HEK293 (cell line): ENCODE measurements around the gene SRSF9.

Source experiments
- BCL11A ChIP-seq: fragments of 450-650 bp; formaldehyde crosslinking; IDR thresholded peaks from 2 replicates; pipeline ENCODE4 v1.5.1; 2016; ENCODE audit warnings: low read depth, missing biosample characterization, missing genetic modification characterization
- GLI4 ChIP-seq: fragments of 450-650 bp; formaldehyde crosslinking; IDR thresholded peaks from 2 replicates; pipeline ENCODE4 v1.5.1; 2016; ENCODE audit warnings: missing biosample characterization, missing genetic modification characterization
- IKZF3 ChIP-seq: fragments of 450-650 bp; IDR thresholded peaks from 2 replicates; pipeline ENCODE4 v1.5.0; 2018; ENCODE audit warnings: missing biosample characterization, mild to moderate bottlenecking, missing genetic modification characterization, moderate library complexity
- KLF7 ChIP-seq: fragments of 450-650 bp; formaldehyde crosslinking; IDR thresholded peaks from 2 replicates; pipeline ENCODE4 v1.5.1; 2016; ENCODE audit warnings: missing biosample characterization, missing genetic modification characterization, borderline replicate concordance
- MYNN ChIP-seq: fragments of 450-650 bp; formaldehyde crosslinking; IDR thresholded peaks from 2 replicates; pipeline ENCODE4 v1.5.1; 2016; ENCODE audit warnings: missing biosample characterization, missing genetic modification characterization, borderline replicate concordance
- RBAK ChIP-seq: fragments of 450-650 bp; formaldehyde crosslinking; IDR thresholded peaks from 2 replicates; pipeline ENCODE4 v1.5.1; 2016; ENCODE audit warnings: missing biosample characterization, missing genetic modification characterization
- SP2 ChIP-seq: fragments of 450-650 bp; formaldehyde crosslinking; IDR thresholded peaks from 2 replicates; pipeline ENCODE4 v1.5.1; 2016; ENCODE audit warnings: missing biosample characterization, missing genetic modification characterization
- SP3 ChIP-seq: fragments of 450-650 bp; formaldehyde crosslinking; IDR thresholded peaks from 2 replicates; pipeline ENCODE4 v1.5.1; 2016; ENCODE audit warnings: missing biosample characterization, missing genetic modification characterization
- TCF7L2 ChIP-seq: IDR thresholded peaks from 2 replicates; pipeline ENCODE4 v1.6.1; 2011; ENCODE audit warnings: low read depth, mild to moderate bottlenecking, inconsistent platforms, low read length, moderate library complexity, borderline replicate concordance
- YY2 ChIP-seq: fragments of 450-650 bp; formaldehyde crosslinking; IDR thresholded peaks from 2 replicates; pipeline ENCODE4 v1.5.1; 2016; ENCODE audit warnings: missing biosample characterization, missing genetic modification characterization
- ZBTB20 ChIP-seq: fragments of 450-650 bp; formaldehyde crosslinking; IDR thresholded peaks from 2 replicates; pipeline ENCODE4 v1.5.1; 2016; ENCODE audit warnings: missing biosample characterization, missing genetic modification characterization
- ZNF121 ChIP-seq: fragments of 450-650 bp; formaldehyde crosslinking; IDR thresholded peaks from 2 replicates; pipeline ENCODE4 v1.5.1; 2016; ENCODE audit warnings: missing biosample characterization, missing genetic modification characterization
- ZNF132 ChIP-seq: fragments of 450-650 bp; formaldehyde crosslinking; IDR thresholded peaks from 2 replicates; pipeline ENCODE4 v1.5.1; 2017; ENCODE audit warnings: missing biosample characterization, missing genetic modification characterization, borderline replicate concordance
- ZNF146 ChIP-seq: fragments of 450-650 bp; formaldehyde crosslinking; IDR thresholded peaks from 2 replicates; pipeline ENCODE4 v1.5.1; 2016; ENCODE audit warnings: missing biosample characterization, missing genetic modification characterization
- ZNF155 ChIP-seq: fragments of 450-650 bp; formaldehyde crosslinking; IDR thresholded peaks from 2 replicates; pipeline ENCODE4 v1.5.1; 2016; ENCODE audit warnings: missing biosample characterization, missing genetic modification characterization
- ZNF169 ChIP-seq: fragments of 450-650 bp; formaldehyde crosslinking; IDR thresholded peaks from 2 replicates; pipeline ENCODE4 v1.5.1; 2016; ENCODE audit warnings: missing biosample characterization, missing genetic modification characterization
- ZNF292 ChIP-seq: fragments of 450-650 bp; formaldehyde crosslinking; IDR thresholded peaks from 2 replicates; pipeline ENCODE4 v1.5.1; 2016; ENCODE audit warnings: low read depth, missing biosample characterization, missing genetic modification characterization, borderline replicate concordance
- ZNF501 ChIP-seq: fragments of 450-650 bp; formaldehyde crosslinking; IDR thresholded peaks from 2 replicates; pipeline ENCODE4 v1.5.1; 2016; ENCODE audit warnings: missing biosample characterization, missing genetic modification characterization
- ZNF555 ChIP-seq: fragments of 450-650 bp; formaldehyde crosslinking; conservative IDR thresholded peaks from 2 replicates; pipeline ENCODE4 v1.5.1; 2017; ENCODE audit warnings: missing biosample characterization, mild to moderate bottlenecking, missing genetic modification characterization, inconsistent platforms
- ZNF558 ChIP-seq: fragments of 450-650 bp; formaldehyde crosslinking; IDR thresholded peaks from 2 replicates; pipeline ENCODE4 v1.5.1; 2016; ENCODE audit warnings: missing biosample characterization, missing genetic modification characterization
- ZNF560 ChIP-seq: fragments of 450-650 bp; formaldehyde crosslinking; IDR thresholded peaks from 2 replicates; pipeline ENCODE4 v1.5.1; 2017; ENCODE audit warnings: missing biosample characterization, missing genetic modification characterization, borderline replicate concordance
- ZNF626 ChIP-seq: fragments of 450-650 bp; sonication (Bioruptor Pico); formaldehyde crosslinking; IDR thresholded peaks from 2 replicates; pipeline ENCODE4 v1.5.1; 2018; ENCODE audit warnings: missing biosample characterization, missing genetic modification characterization, inconsistent platforms
- ZNF660 ChIP-seq: fragments of 450-650 bp; IDR thresholded peaks from 2 replicates; pipeline ENCODE4 v1.5.1; 2018; ENCODE audit warnings: missing biosample characterization, mild to moderate bottlenecking, missing genetic modification characterization
- ZNF670 ChIP-seq: fragments of 450-650 bp; formaldehyde crosslinking; IDR thresholded peaks from 2 replicates; pipeline ENCODE4 v1.5.1; 2016; ENCODE audit warnings: missing biosample characterization, missing genetic modification characterization, low read depth
- ZSCAN30 ChIP-seq: fragments of 450-650 bp; IDR thresholded peaks from 2 replicates; pipeline ENCODE4 v1.5.1; 2018; ENCODE audit warnings: missing biosample characterization, mild to moderate bottlenecking, missing genetic modification characterization, moderate library complexity
- TF ChIP-seq, protein P1 (sequence below): fragments of 450-650 bp; formaldehyde crosslinking; IDR thresholded peaks from 2 replicates; pipeline ENCODE4 v1.5.1; 2016; ENCODE audit warnings: missing biosample characterization, missing genetic modification characterization
- TF ChIP-seq, protein P2 (sequence below): fragments of 450-650 bp; formaldehyde crosslinking; IDR thresholded peaks from 2 replicates; pipeline ENCODE4 v1.5.0; 2017; ENCODE audit warnings: missing biosample characterization, missing genetic modification characterization, borderline replicate concordance
- TF ChIP-seq, protein P3 (sequence below): fragments of 450-650 bp; formaldehyde crosslinking; IDR thresholded peaks from 2 replicates; pipeline ENCODE4 v1.5.1; 2016; ENCODE audit warnings: missing biosample characterization, missing genetic modification characterization, borderline replicate concordance
- TF ChIP-seq, protein P4 (sequence below): IDR thresholded peaks from 2 replicates; pipeline ENCODE4 v1.6.1; 2011; ENCODE audit warnings: mild to moderate bottlenecking, low read depth, low read length, borderline replicate concordance

Gene SRSF9

DNA sequence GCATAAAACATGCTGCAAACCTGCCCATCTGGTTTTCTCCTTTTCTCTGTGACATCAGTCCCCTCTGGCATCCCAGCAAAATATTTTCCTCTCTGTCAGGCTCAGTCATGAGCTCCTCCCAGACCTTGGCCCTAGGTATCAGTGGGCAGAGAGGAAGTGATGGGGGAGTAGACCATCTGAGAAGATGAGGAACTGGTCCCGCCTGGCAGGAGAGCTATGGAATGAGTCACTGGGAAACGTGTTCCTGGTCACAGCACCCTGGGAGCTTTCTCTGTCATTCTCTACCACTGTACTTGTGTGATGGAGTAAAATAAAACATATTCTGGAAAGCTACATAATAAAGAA lies 5.0 kb upstream of the SRSF9 start (continued):
- TF ChIP-seq ZBTB20 (peak; percentile 23; the same call in 1 of the 2 replicates), ZNF132 (tag by site-specific recombination) (no peak), IKZF3 (tag by site-specific recombination) (0 out of 2 replicates have a peak, but pooled peaks have one; percentile 36), MYNN (no peak), KLF7 (tag by site-specific recombination) (no peak), ZNF169 (tag by site-specific recombination) (no peak), ZNF121 (tag by site-specific recombination) (no peak), ZNF555 (tag by site-specific recombination) (no peak), RBAK (tag by site-specific recombination) (no peak), ZSCAN30 (no peak), TCF7L2 (no peak), ZNF670 (tag by site-specific recombination) (no peak), GLI4 (tag by site-specific recombination) (no peak), ZNF558 (tag by site-specific recombination) (no peak), BCL11A (no peak), YY2 (tag by site-specific recombination) (no peak), ZNF660 (tag by site-specific recombination) (peak; percentile 18; the same call in 1 of the 2 replicates), SP3 (peak; percentile 39; the same call in 1 of the 2 replicates), ZNF292 (tag by site-specific recombination) (no peak), ZNF146 (tag by site-specific recombination) (no peak), SP2 (tag by site-specific recombination) (peak; percentile 53), ZNF155 (tag by site-specific recombination) (no peak), ZNF501 (tag by site-specific recombination) (no peak), ZNF560 (tag by site-specific recombination) (no peak), ZNF626 (tag by site-specific recombination) (no peak)
- TF ChIP-seq, protein P1, sequence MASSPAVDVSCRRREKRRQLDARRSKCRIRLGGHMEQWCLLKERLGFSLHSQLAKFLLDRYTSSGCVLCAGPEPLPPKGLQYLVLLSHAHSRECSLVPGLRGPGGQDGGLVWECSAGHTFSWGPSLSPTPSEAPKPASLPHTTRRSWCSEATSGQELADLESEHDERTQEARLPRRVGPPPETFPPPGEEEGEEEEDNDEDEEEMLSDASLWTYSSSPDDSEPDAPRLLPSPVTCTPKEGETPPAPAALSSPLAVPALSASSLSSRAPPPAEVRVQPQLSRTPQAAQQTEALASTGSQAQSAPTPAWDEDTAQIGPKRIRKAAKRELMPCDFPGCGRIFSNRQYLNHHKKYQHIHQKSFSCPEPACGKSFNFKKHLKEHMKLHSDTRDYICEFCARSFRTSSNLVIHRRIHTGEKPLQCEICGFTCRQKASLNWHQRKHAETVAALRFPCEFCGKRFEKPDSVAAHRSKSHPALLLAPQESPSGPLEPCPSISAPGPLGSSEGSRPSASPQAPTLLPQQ: no peak
- TF ChIP-seq, protein P2, sequence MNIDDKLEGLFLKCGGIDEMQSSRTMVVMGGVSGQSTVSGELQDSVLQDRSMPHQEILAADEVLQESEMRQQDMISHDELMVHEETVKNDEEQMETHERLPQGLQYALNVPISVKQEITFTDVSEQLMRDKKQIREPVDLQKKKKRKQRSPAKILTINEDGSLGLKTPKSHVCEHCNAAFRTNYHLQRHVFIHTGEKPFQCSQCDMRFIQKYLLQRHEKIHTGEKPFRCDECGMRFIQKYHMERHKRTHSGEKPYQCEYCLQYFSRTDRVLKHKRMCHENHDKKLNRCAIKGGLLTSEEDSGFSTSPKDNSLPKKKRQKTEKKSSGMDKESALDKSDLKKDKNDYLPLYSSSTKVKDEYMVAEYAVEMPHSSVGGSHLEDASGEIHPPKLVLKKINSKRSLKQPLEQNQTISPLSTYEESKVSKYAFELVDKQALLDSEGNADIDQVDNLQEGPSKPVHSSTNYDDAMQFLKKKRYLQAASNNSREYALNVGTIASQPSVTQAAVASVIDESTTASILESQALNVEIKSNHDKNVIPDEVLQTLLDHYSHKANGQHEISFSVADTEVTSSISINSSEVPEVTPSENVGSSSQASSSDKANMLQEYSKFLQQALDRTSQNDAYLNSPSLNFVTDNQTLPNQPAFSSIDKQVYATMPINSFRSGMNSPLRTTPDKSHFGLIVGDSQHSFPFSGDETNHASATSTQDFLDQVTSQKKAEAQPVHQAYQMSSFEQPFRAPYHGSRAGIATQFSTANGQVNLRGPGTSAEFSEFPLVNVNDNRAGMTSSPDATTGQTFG (tag by site-specific recombination): no peak
- TF ChIP-seq, protein P3, sequence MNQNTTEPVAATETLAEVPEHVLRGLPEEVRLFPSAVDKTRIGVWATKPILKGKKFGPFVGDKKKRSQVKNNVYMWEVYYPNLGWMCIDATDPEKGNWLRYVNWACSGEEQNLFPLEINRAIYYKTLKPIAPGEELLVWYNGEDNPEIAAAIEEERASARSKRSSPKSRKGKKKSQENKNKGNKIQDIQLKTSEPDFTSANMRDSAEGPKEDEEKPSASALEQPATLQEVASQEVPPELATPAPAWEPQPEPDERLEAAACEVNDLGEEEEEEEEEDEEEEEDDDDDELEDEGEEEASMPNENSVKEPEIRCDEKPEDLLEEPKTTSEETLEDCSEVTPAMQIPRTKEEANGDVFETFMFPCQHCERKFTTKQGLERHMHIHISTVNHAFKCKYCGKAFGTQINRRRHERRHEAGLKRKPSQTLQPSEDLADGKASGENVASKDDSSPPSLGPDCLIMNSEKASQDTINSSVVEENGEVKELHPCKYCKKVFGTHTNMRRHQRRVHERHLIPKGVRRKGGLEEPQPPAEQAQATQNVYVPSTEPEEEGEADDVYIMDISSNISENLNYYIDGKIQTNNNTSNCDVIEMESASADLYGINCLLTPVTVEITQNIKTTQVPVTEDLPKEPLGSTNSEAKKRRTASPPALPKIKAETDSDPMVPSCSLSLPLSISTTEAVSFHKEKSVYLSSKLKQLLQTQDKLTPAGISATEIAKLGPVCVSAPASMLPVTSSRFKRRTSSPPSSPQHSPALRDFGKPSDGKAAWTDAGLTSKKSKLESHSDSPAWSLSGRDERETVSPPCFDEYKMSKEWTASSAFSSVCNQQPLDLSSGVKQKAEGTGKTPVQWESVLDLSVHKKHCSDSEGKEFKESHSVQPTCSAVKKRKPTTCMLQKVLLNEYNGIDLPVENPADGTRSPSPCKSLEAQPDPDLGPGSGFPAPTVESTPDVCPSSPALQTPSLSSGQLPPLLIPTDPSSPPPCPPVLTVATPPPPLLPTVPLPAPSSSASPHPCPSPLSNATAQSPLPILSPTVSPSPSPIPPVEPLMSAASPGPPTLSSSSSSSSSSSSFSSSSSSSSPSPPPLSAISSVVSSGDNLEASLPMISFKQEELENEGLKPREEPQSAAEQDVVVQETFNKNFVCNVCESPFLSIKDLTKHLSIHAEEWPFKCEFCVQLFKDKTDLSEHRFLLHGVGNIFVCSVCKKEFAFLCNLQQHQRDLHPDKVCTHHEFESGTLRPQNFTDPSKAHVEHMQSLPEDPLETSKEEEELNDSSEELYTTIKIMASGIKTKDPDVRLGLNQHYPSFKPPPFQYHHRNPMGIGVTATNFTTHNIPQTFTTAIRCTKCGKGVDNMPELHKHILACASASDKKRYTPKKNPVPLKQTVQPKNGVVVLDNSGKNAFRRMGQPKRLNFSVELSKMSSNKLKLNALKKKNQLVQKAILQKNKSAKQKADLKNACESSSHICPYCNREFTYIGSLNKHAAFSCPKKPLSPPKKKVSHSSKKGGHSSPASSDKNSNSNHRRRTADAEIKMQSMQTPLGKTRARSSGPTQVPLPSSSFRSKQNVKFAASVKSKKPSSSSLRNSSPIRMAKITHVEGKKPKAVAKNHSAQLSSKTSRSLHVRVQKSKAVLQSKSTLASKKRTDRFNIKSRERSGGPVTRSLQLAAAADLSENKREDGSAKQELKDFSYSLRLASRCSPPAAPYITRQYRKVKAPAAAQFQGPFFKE (tag by site-specific recombination): no peak
- TF ChIP-seq, protein P4, sequence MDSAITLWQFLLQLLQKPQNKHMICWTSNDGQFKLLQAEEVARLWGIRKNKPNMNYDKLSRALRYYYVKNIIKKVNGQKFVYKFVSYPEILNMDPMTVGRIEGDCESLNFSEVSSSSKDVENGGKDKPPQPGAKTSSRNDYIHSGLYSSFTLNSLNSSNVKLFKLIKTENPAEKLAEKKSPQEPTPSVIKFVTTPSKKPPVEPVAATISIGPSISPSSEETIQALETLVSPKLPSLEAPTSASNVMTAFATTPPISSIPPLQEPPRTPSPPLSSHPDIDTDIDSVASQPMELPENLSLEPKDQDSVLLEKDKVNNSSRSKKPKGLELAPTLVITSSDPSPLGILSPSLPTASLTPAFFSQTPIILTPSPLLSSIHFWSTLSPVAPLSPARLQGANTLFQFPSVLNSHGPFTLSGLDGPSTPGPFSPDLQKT: no peak
